Neural progenitor cell (in vitro differentiated cells): ENCODE data around the gene PATJ.

Experiments used
- CTCF ChIP-seq: fragments of 200-600 bp; sonication (generic); IDR thresholded peaks from 2 replicates; pipeline ENCODE4 v1.5.1; 2017; ENCODE audit warnings: antibody characterized with exemption, mild to moderate bottlenecking
- EZH2 ChIP-seq: fragments of 200-600 bp; sonication (generic); IDR thresholded peaks from 2 replicates; pipeline ENCODE4 v1.6.1; 2017; ENCODE audit warnings: antibody characterized with exemption, mild to moderate bottlenecking, moderate library complexity

- no peak for TF ChIP-seq CTCF
- no peak for TF ChIP-seq EZH2
Observed at GRCh38 chr1:62025154-62025553, 282.9 kb downstream of the PATJ start.
